Central memory CD8-positive, alpha-beta T cell (primary cell): ENCODE measurements around the gene NOL7.

Experiments used
- ATAC-seq: fragments of 150-1000 bp; cut with Tn5 transposase; replicated peaks from 2 replicates; pipeline ENCODE4 v1.10.0; 2022; ENCODE audit warnings: mild to moderate bottlenecking, moderate FRiP score, moderate number of reproducible peaks; ENCODE audit not compliant: poor library complexity, severe bottlenecking; ENCODE audit errors: extremely low read depth
- DNase-seq, 2 donors: peaks; one replicate each; pipeline ENCODE4 v3.0.0; 2021; ENCODE audit warnings: low spot score in 2 of 2
- H3K27ac Mint-ChIP-seq: one replicate; pipeline ENCODE4 v1.8.0; 2022; ENCODE audit warnings: low read depth, mild to moderate bottlenecking, moderate library complexity, mixed read lengths
- H3K27me3 Mint-ChIP-seq: one replicate; pipeline ENCODE4 v1.8.0; 2022; ENCODE audit warnings: mixed read lengths
- H3K36me3 Mint-ChIP-seq: one replicate; pipeline ENCODE4 v1.8.0; 2022; ENCODE audit warnings: mild to moderate bottlenecking, moderate library complexity, mixed read lengths; ENCODE audit not compliant: insufficient read depth
- H3K4me1 Mint-ChIP-seq: one replicate; pipeline ENCODE4 v1.8.0; 2022; ENCODE audit warnings: mixed read lengths
- H3K4me3 Mint-ChIP-seq: one replicate; pipeline ENCODE4 v1.8.0; 2022; ENCODE audit warnings: mild to moderate bottlenecking, moderate library complexity, mixed read lengths
- H3K9me3 Mint-ChIP-seq: one replicate; pipeline ENCODE4 v1.8.0; 2022; ENCODE audit warnings: mixed read lengths

NOL7 gene

DNA sequence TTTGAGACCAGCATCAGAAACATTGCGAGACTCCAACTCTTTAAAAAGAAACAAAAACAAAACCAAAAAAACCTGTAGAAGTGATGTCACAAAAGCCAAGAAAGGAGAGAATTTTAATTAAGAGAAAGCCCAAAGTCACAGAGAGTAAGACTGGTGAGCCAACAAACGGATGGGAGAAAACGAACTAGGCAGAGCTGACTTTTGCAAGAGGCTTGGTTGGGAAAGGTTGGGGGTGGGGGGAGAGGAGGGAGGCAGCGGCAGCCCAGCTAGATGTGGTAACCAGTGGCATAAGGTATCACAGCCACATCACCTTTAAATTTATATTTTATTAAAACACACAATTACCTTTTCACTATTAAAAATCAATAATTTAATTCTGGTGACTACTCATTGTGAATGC is 23.5 kb downstream of the NOL7 start:
- peaks cover 16% of the 10 kb centered on the region for H3K4me1 Mint-ChIP-seq
- no peak overlapping the region for H3K4me3 Mint-ChIP-seq
- ATAC-seq, result no peak

GRCh38 chr6:13641315-13641714 is 26.2 kb downstream of the NOL7 start:
- peaks cover 38% of the 10 kb centered on the region for H3K36me3 Mint-ChIP-seq
- H3K27me3 Mint-ChIP-seq, result no peaks in the 10 kb centered on the region
- H3K27ac Mint-ChIP-seq, result no peak overlapping the region
- H3K9me3 Mint-ChIP-seq, result no peaks in the 10 kb centered on the region
- DNase-seq, result no peak
- H3K4me1 Mint-ChIP-seq, result peaks cover 16% of the 10 kb centered on the region
- ATAC-seq, result no peak
- no peak overlapping the region for H3K4me3 Mint-ChIP-seq

More for the DNA sequence above, 23.5 kb downstream of the NOL7 start:
- no peak for DNase-seq
- H3K27me3 Mint-ChIP-seq, result no peaks in the 10 kb centered on the region
- H3K27ac Mint-ChIP-seq, result no peak overlapping the region
- no peaks in the 10 kb centered on the region for H3K9me3 Mint-ChIP-seq
- peaks cover 48% of the 10 kb centered on the region for H3K36me3 Mint-ChIP-seq

- no peaks in the 10 kb centered on the region for H3K9me3 Mint-ChIP-seq
- ATAC-seq, result no peak
- H3K4me1 Mint-ChIP-seq, result peaks cover 13% of the 10 kb centered on the region
- H3K27ac Mint-ChIP-seq, result peak overlapping the region; percentile 76
- H3K4me3 Mint-ChIP-seq, result no peak overlapping the region
- H3K27me3 Mint-ChIP-seq, result no peaks in the 10 kb centered on the region
- DNase-seq, result no peak
- H3K36me3 Mint-ChIP-seq, result peaks cover 29% of the 10 kb centered on the region
Observed at GRCh38 chr6:13643125-13643524, 28.0 kb downstream of the NOL7 start.

DNA sequence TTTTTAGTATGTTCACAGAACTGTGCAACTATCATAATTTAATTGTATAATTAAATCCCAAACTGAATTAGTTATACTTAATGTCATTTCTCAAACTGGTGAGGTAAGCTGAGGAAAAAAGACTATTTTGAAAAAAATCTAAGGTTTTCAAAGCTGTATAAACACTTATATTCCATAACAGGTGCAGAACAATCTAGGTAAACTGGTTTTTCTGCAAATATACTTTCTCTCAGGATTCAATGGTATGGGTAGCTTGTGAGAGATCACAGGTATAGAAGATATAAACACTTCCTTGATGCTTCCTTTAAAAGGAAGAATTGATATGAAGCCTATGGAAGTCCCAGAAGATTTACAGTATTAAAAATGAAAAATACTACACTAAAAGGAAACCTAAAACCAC is 33.7 kb downstream of the NOL7 start:
- Mint-ChIP-seq H3K4me1 (peaks cover 14% of the 10 kb centered on the region), H3K4me3 (no peak overlapping the region), H3K36me3 (peaks cover 18% of the 10 kb centered on the region), H3K9me3 (no peaks in the 10 kb centered on the region), H3K27me3 (no peaks in the 10 kb centered on the region), H3K27ac (no peak overlapping the region)
- DNase-seq, result no peak
- ATAC-seq, result no peak

DNA sequence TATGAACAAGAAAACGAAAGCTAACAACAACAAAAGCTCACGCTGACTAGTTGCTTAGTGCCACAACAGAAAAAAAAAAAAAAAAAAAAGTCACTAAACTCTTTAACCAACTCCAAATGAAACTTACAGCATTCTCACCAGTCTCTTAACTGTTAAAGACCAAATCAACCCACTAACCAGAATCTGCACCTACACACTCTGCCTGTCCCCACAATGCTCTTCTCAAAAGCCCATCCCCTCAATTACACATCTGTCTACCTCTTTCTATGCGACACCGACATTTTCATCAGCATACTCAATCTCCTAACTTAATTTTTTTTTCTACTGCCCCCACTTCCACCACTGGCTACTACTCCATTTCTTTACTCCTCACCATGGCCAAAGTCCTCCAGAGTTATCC is 34.3 kb downstream of the NOL7 start:
- DNase-seq (no peak), ATAC-seq (no peak)
- H3K27me3 Mint-ChIP-seq, result no peaks in the 10 kb centered on the region
- H3K4me1 Mint-ChIP-seq, result peaks cover 14% of the 10 kb centered on the region
- H3K36me3 Mint-ChIP-seq, result peaks cover 18% of the 10 kb centered on the region
- H3K9me3 Mint-ChIP-seq, result no peaks in the 10 kb centered on the region
- peak overlapping the region; percentile 19 for H3K27ac Mint-ChIP-seq
- H3K4me3 Mint-ChIP-seq, result peak overlapping the region; percentile 12

- no peaks in the 10 kb centered on the region for H3K9me3 Mint-ChIP-seq
- DNase-seq (no peak), ATAC-seq (no peak)
- peaks cover 25% of the 10 kb centered on the region for H3K4me1 Mint-ChIP-seq
- H3K27ac Mint-ChIP-seq, result no peak overlapping the region
- no peaks in the 10 kb centered on the region for H3K27me3 Mint-ChIP-seq
- H3K36me3 Mint-ChIP-seq, result peaks cover 16% of the 10 kb centered on the region
- no peak overlapping the region for H3K4me3 Mint-ChIP-seq
Observed at GRCh38 chr6:13653296-13653695, 38.2 kb downstream of the NOL7 start.

DNA sequence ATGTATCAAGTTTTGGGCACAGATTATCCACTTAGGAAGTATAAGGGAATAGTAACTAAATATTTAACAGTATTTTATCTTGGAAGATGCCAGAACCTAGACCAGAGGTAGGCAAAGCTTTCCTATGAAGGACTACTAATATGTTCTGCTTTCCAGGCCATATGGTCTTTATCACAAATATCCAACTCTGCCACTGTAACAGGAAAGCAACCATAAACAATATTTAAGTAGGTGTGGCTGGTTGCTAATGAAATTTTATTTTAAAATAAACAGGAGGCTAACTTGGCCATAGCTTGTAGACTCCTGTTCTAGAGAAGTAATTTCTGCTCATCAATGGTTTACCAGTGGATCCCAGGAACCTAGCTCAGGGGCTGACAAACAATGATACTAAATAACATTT is 39.4 kb downstream of the NOL7 start:
- no peak overlapping the region for H3K27ac Mint-ChIP-seq
- ATAC-seq, result no peak
- no peak for DNase-seq
- H3K27me3 Mint-ChIP-seq, result no peaks in the 10 kb centered on the region
- H3K4me3 Mint-ChIP-seq, result no peak overlapping the region
- H3K9me3 Mint-ChIP-seq, result no peaks in the 10 kb centered on the region
- H3K36me3 Mint-ChIP-seq, result peaks cover 14% of the 10 kb centered on the region
- peaks cover 30% of the 10 kb centered on the region for H3K4me1 Mint-ChIP-seq

DNA sequence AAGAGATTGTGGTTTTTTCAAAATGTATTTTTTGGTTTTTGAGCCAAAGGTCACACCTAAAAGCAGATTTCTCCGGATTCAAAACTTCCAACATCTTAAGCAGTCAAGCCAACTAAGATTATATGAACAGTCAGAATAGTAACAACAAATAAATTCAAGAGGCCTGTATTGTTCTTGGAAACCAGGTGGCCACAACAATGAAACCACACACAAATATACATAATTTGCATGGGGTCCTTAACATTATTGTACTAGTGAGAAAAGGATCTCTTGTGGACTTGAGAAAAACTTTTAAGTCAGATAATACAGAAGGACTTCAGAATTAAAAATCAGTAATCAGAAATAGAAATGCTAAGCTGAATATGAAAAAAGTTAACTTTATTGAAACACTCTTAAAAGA is 40.6 kb downstream of the NOL7 start:
- H3K36me3 Mint-ChIP-seq, result peaks cover 10% of the 10 kb centered on the region
- no peaks in the 10 kb centered on the region for H3K9me3 Mint-ChIP-seq
- no peak overlapping the region for H3K27ac Mint-ChIP-seq
- H3K4me1 Mint-ChIP-seq, result peaks cover 38% of the 10 kb centered on the region
- no peak for DNase-seq
- no peak for ATAC-seq
- no peaks in the 10 kb centered on the region for H3K27me3 Mint-ChIP-seq
- H3K4me3 Mint-ChIP-seq, result no peak overlapping the region

GRCh38 chr6:13660273-13660672 is 45.1 kb downstream of the NOL7 start:
- no peaks in the 10 kb centered on the region for H3K9me3 Mint-ChIP-seq
- no peak for ATAC-seq
- no peak for DNase-seq
- H3K4me1 Mint-ChIP-seq, result peaks cover 77% of the 10 kb centered on the region
- no peaks in the 10 kb centered on the region for H3K27me3 Mint-ChIP-seq
- H3K36me3 Mint-ChIP-seq, result peaks cover 7% of the 10 kb centered on the region
- H3K4me3 Mint-ChIP-seq, result no peak overlapping the region
- H3K27ac Mint-ChIP-seq, result no peak overlapping the region

- H3K4me3 Mint-ChIP-seq, result no peak overlapping the region
- DNase-seq (no peak), ATAC-seq (no peak)
- H3K36me3 Mint-ChIP-seq, result peaks cover 4% of the 10 kb centered on the region
- peak overlapping the region; percentile 29 for H3K27ac Mint-ChIP-seq
- H3K9me3 Mint-ChIP-seq, result no peaks in the 10 kb centered on the region
- H3K4me1 Mint-ChIP-seq, result peaks cover 83% of the 10 kb centered on the region
- no peaks in the 10 kb centered on the region for H3K27me3 Mint-ChIP-seq
Observed at GRCh38 chr6:13660893-13661292, 45.8 kb downstream of the NOL7 start.

- Mint-ChIP-seq H3K4me1 (peaks cover 87% of the 10 kb centered on the region), H3K27ac (peak overlapping the region; percentile 29), H3K4me3 (no peak overlapping the region), H3K9me3 (no peaks in the 10 kb centered on the region), H3K27me3 (no peaks in the 10 kb centered on the region), H3K36me3 (peaks cover 1% of the 10 kb centered on the region)
- ATAC-seq (no peak), DNase-seq (no peak)
Observed at GRCh38 chr6:13661647-13662046, 46.5 kb downstream of the NOL7 start.

GRCh38 chr6:13662651-13663334 is 47.7 kb downstream of the NOL7 start:
- ATAC-seq, result no peak

DNA sequence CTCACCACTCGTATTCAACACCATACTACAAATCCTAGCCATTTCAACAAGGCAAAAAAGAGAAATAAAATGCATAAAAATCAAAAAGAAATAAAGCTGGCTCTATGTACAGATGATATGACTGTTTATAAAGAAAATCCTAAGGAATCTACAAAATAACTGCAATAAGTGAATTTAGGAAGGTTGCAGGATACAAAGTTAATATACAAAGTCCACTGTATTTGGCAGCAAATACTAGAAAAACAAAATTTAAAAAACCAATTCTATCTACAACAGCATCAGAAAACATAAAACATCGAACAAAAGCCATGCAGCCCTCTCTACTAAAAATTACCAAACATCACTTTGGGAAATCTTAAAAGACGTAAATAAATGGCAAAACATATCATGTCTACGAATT is 48.9 kb downstream of the NOL7 start:
- Mint-ChIP-seq H3K36me3 (peaks cover 2% of the 10 kb centered on the region), H3K27me3 (no peaks in the 10 kb centered on the region), H3K4me3 (no peak overlapping the region), H3K4me1 (peaks cover 99% of the 10 kb centered on the region), H3K27ac (no peak overlapping the region), H3K9me3 (no peaks in the 10 kb centered on the region)
- no peak for ATAC-seq
- DNase-seq, result no peak

More at GRCh38 chr6:13662651-13663334, 47.7 kb downstream of the NOL7 start:
- Mint-ChIP-seq H3K4me1 (peaks cover 91% of the 10 kb centered on the region), H3K36me3 (peaks cover 2% of the 10 kb centered on the region), H3K27me3 (no peaks in the 10 kb centered on the region), H3K9me3 (no peaks in the 10 kb centered on the region), H3K27ac (no peak overlapping the region), H3K4me3 (no peak overlapping the region)
- no peak for DNase-seq
